HG02759 (cell line): Measurements from ENCODE around the gene SLC16A11.
A peak's percentile ranks its signal among the peaks of the same experiment; 100 is the strongest.
"Not testable (repeated sequence)": the region's sequence is repeated elsewhere in the genome, so short reads cannot be mapped to it uniquely, and the experiment has no call there.

Experiments
- ATAC-seq: cut with Tn5 transposase; IDR thresholded peaks from one replicate; pipeline ENCODE4 v1.9.1; 2021; ENCODE audit warnings: mild to moderate bottlenecking, moderate library complexity; ENCODE audit not compliant: unreplicated experiment

The SLC16A11 gene, protein sequence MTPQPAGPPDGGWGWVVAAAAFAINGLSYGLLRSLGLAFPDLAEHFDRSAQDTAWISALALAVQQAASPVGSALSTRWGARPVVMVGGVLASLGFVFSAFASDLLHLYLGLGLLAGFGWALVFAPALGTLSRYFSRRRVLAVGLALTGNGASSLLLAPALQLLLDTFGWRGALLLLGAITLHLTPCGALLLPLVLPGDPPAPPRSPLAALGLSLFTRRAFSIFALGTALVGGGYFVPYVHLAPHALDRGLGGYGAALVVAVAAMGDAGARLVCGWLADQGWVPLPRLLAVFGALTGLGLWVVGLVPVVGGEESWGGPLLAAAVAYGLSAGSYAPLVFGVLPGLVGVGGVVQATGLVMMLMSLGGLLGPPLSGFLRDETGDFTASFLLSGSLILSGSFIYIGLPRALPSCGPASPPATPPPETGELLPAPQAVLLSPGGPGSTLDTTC

DNA sequence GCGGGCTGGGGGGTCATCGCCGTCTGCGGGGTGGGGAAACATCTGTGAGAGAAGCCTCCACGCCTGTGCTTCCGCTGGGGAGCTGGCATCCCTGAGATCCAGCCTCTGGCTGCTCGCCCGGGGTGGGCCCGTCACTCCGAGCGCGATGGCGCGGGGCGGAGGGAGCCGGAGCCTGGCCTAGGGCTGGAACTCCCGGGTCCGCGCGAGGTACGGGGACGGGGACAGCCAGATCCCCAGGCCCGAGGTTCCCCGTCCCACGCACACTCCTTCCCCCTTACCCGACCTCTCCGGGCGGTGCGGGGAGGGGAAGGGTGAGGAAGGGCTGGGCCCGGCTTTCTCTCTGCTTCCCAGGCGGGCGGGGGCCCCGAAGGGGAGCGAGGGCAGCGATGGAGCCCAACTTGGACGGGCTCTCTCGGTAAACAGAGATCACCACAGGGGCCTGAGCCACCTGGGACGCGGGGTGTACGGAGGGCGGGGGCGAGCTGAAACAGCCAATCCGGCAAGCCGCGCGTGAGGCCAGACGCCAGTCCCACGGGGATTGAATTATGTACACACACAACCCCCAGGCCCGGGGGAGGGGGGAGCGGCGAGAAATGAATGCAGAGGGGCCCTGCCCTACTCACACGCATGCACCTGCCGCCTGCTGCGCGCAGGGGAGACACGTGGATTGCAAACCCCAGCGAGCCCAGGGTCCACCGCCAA is at the start of gene SLC16A11:
Gene SLC16A11, minus strand, starts transcription at position 596 of the 702 bp plus-strand sequence. Its CDS starts 579 bp downstream, at position 17.
- peak; percentile 45 for ATAC-seq

DNA sequence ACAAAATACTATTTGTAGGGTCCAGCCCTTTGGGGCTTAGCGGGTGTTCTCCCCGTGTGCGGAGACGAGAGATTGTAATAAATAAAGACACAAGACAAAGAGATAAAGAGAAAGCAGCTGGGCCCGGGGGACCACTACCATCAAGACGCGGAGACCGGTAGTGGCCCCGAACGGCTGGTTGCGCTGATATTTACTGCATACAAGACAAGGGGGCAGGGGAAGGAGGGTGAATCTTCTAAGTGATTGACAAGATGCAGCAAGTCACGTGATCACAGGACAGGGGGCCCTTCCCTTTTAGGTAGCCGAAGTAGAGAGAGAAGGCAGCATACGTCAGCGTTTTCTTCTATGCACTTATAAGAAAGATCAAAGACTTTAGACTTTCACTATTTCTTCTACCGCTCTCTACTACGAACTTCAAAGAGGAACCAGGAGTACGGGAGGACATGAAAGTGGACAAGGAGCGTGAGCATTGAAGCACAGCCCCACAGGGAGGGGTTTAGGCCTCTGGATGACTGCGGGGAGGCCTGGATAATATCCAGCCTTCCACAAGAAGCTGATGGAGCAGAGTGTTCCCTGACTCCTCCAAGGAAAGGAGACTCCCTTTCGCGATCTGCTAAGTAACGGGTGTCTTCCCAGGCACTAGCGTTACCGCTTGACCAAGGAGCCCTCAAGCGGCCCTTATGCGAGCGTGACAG is 47.6 kb upstream of the SLC16A11 start:
- not testable (repeated sequence) for ATAC-seq

DNA sequence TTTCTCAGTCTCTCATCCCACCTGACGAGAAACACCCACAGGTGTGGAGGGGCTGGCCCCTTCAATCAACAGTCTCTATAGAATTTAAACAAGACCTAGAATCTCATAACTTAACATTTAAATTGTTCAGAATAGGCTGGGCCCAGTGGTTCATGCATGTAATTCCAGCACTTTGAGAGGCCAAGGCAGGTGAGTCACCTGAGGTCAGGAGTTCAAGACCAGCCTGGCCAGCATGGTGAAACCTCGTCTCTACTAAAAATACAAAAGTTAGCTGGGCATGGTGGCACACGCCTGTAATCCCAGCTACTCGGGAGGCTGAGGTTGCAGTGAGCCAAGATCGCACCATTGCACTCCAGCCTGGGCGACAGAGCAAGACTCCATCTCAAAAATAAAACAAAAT is 45.7 kb upstream of the SLC16A11 start:
- not testable (repeated sequence) for ATAC-seq

DNA sequence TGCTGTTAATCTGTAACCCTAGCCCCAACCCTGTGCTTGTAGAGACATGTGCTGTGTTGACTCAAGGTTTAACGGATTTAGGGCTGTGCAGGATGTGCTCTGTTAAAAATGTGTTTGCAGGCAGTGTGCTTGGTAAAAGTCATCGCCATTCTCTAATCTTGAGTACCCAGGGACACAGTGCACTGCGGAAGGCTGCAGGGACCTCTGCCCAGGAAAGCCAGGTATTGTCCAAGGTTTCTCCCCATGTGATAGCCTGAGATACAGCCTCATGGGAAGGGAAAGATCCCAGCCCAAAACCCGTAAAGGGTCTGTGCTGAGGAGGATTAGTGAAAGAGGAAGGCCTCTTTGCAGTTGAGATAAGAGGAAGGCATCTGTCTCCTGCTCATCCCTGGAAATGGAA is 44.5 kb upstream of the SLC16A11 start:
- ATAC-seq, result not testable (repeated sequence)

DNA sequence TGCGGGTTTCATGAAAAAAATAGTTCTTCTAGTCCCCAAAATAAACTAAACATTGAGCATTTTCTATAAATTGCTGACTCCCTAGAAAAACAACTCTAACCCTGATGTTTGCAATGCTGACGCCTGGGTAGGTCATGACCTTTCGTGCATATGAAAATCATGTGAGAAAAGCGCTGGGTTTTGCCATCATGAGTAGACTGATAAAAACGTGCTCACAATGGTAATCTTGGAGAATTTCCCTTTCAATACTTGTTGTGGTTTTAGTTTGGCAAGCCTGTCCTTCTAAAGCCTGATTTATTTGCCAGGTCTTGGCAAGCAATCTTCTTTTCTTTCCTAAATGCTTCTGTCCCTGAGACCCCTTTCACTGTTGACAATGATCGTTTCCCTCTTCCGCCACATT is 40.2 kb upstream of the SLC16A11 start:
- no peak for ATAC-seq

DNA sequence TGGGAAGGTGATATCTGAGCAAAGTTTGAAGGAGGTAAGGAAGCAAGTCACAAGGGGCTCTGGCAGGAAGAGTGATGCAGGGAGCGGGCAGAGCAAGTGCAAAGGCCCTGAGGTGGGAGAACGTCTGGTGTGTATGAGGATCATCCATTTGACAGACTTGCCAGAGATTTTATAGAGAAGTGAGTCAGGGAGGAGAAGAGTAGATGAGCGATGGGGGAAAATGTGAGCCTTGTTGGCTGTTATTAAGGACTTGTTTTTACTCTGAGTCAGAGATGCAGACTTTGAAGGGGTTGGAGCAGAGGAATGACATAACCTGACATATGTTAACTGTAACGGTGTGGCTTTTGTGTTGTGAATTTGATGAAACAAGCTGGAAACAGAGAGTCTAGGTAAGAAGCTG is 39.7 kb upstream of the SLC16A11 start:
- no peak for ATAC-seq

DNA sequence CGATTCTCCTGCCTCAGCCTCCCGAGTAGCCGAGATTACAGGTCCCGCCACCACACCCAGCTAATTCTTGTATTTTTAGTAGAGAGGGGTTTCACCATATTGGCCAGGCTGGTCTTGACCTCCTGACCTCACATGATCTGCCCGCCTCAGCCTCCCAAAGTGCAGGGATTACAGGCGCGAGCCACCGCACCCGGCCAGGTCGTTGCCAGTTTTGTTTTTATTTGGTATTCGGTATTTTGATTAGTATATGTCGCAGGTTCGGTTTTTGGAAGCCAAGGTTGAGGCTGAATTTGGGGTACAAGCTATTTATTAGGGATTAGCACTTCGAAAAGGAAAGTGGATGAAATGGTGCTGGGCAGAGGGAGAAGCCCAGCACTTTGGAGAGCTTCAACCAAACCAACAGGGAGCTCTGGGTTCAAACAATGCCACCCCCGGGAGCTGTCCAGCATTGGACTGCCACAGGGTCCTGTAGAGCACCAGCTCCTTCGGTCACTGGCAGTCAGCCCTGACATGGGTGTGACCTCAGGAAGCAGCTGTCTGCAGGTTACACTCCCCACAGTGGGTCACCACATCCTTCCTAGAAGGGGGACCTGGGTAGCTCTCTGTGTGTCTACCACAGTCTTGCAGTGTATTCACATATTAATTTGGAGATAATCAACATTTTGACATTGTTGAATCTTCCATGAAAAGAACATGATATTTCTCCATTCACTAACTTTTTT is 37.6 kb upstream of the SLC16A11 start:
- no peak for ATAC-seq

DNA sequence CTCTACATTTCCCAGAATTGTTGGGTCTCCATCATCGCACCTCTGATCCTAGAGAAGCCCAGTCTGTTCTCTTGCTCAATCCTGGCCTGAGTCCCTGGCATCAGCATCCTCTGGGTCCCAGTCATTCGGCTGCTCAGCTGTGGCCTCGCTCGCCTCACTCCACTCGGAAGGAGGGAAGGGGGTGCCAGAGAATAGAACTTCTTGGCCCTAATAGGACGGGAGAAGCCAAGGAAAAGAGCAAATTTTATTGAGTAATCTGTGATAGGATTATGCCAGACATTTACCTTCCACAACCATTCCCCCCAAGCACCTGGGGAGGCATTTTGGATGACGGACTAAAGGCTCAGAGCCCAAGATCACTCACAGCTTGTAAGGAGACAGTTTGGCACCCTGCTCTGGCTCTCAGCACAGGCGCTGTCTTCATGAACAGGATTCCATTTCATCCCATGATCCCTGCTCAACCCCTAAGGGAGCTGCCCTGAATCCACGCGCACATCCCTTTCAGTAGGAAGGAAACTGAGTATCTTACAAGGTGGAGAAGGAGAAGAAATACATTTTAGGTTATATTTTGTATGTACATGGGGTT is 36.7 kb upstream of the SLC16A11 start:
- no peak for ATAC-seq

DNA sequence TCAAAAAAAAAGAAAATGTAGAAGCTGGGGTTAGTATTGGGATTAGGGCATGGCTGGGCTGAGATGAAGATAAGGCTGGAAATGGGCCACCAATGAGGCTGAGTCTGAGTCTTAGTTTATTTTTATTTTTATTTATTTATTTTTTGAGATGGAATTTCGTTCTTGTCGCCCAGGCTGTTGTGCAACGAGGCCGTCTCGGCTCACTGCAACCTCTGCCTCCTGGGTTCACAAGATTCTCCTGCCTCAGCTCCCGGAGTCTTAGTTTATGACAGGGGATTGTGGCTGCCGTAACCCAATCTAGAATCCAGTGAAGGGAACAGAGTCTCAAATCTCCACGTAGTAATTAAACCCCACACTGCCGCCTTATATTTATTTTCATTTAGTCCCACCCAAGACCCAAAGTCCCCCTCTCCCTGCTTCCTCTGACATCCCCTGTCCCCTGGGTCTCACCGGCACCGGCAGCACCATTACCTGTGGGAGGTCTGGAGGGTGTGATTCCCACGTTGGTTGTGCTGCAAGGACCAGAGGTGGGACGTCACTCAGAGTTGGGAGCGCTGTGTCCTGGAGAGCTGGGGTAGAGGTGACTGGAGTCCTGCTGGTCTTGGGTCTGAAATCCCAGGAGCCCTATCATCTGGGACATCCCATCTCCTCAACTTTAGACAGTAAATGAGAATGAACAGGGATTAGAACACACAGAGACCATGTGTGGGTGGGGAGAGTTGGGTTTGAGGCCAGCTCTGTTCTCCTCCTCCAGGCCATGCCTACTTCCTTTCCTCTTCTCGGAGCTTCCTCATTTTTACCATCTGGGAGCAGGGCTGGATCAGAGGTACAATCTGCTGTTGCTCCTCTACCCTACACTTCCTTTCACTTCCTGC is 35.9 kb upstream of the SLC16A11 start, which contains the start of gene CLEC10A:
Gene CLEC10A, minus strand, starts transcription at position 671 of the 875 bp plus-strand sequence. CDS start 1,439 bp downstream, outside the sequence.
- no peak for ATAC-seq

DNA sequence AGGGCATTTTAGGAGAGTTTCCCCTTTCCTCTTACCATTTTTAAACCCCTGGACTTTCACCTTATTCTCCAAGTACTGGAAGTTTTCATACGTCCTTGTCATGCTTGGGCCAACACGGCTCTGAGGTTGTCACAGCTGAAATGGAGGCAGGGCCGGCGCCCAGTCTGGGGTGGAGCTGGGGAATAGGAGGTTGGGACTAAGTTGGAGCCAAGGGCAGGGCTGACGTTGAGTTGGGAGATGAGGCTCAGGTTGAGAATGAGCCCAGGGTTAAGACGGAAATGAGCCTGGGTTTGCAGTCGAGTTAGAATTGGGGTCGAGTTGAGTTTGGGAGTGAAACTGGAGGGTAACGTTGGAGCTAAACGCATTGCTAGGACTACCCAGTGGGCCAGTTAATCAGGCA is 34.8 kb upstream of the SLC16A11 start:
- ATAC-seq, result no peak

DNA sequence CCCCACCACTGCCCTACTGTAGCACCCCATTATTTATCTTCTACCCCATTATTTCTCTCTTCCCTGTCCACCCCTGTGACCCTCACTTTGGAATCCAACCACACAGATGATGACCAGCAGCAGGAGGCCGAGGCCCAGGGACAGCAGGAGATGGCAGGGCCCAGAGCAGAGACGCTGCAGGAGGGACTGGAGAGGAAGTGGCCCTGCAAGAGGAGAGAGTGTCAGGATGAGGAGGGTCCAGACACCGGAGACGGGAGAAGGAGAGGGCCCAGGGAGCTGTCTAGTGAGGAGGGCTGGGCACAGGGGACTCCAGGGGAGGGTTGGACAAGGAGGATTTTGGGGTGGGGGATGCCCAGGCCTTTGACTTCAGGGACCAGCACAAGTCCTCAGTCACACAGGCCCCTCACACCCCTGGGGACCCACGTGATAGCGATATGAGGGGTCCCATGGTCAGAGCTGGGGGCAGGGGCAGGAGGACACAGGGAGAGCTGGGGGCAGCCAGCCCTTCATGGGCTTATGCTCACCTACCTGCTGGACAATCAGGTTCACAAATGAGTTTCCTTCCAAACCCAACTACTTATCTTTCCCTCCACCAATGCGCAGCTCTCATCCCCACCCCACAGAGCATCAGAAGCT is 34.1 kb upstream of the SLC16A11 start:
- ATAC-seq, result no peak

DNA sequence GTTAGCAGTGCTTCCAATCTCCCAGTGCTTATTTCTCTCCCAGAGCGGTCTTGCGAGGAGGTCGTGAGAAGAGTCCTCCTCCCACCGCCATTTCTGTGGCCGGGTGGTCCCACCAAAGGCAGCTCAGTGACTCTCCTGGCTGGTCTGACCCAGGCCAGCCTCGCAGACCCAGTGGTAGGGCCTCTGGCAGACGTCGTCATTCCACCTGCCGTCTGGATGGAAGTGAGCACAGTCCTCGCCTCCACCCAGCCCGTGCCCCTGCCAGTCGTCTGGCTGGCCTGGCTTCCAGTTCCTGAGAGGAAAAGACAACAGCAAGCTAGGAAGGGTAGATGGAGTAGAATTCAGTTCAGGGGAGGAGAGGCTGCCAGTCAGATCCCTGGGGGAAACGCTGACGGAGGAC is 31.0 kb upstream of the SLC16A11 start:
- no peak for ATAC-seq

DNA sequence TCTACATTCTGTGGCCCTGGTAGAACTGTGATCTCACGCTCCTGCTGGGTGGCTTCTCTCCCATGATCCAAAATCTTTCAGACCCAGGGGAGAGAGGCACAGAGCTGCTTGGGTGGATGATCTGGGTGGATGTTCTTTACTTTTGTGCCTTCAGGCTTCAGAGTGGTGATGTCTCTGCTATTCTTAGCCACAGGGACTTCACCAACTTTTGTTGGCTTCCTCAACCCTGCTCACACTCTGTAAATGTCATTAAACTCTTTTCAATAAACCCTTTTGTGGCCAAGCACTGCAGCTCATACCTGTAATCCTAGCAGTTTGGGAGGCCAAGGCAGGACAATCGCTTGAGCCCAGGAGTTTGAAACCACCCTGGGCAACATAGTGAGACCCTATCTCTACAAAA is 28.5 kb upstream of the SLC16A11 start:
- no peak for ATAC-seq

DNA sequence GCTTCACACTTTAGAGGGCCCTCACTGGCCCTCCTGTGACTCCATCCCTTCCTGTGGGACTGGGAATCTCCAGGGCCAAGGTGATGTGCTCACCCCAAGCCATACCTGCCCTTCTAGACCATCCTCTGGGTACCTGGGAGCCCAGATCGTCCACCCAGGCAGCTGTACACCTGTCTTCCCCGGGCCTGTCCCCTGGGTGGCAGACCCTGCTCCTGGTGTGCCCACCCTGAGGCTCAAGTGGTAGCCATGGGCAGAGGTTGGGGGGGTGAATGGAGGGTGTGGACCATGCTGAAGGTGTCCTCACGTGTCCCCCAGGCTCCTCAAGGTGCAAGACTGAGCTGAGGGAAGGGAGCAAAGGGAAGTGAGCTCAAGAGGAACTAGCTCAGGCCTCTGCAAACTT is 26.8 kb upstream of the SLC16A11 start:
- ATAC-seq, result no peak

DNA sequence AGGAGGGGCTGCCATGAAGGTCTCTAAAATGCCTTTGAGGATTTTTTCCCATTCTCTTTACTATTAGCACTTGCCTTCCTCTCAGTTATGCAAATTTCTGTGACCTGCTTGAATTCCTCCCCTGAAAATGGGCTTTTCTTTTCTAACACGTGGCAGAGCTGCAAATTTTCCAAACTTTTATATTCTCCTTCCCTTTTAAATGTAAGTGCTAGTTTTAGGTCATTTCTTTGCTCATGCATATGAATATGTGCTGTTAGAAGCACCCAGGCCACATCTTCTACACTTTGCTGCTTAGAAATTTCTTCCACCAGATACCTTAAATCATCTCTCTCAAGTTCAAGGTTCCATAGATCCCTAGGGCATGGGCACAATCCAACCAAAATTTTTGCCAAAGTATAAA is 24.4 kb upstream of the SLC16A11 start:
- ATAC-seq, result no peak

DNA sequence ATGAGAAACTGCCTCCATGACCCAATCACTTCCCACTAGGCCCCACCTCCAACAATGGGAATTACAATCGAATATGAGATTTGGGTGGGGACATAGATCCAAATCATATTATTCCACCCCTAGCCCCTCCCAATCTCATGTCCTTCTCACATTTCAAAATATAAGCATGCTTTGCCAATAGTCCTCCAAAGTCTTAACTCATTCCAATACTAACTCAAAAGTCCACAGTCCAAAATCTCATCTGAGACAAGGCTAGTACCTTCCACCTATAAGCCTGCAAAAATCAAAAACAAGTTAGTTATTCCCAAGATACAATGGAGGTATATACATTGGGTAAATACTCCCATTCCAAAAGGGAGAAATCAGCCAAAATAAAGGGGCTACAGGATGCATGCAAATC is 23.3 kb upstream of the SLC16A11 start:
- ATAC-seq, result no peak

DNA sequence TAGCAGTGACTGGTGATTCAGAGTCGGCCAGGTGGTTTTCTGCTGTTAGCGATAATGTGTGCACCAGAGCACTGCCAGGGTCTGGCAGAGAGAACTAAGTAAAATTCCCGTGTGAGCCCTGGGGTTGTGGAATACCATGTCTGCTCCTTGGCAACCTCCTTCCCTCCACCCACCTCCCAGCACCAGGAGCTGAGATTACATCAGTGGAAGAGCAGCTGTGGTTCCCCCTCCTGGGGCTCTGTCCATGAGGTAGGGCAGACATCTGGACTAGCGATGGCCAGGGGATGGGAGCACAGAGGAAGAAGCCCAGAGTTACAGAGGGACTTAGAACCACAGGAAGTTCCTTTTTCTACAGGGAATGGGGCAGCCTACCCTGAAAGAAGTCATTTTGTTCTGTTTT is 20.4 kb upstream of the SLC16A11 start:
- no peak for ATAC-seq

DNA sequence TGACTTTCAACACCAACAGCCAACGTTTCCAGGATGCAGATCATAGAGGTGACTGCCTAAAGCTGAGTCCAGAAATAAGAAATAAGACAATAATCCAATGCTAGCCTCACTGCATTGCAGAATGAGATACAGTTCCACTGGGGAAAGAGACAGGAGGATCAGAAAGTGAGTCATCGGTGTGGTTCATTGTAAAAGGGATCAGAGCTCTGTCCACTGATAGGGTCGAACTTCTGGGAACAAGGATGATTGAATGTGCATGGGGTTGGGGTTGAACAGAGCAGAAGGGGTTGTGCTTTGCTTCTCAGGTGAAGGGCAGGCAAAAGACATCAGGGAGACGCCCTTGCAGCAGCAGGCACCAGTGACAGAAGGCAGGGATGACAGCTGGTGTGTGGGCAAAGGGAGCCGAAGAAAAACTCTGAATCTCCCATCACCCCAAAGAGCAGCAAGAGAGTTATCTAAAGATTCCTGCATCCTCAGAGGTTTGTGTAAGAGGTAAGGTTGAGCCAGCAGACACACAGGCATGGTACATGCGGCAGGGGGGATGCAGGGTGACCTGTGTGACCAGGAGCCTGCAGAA is 19.7 kb upstream of the SLC16A11 start:
- ATAC-seq, result no peak
